NOMO-1 treated with dmso at 0.1 percent for 144 hours (cell line): ENCODE data around the gene SOWAHB.

Experiments
- DNase-seq: peaks from one replicate; lab custom pipeline; 2025; ENCODE audit not compliant: unreplicated experiment; lab: John Stamatoyannopoulos, UW

Gene SOWAHB

GRCh38 chr4:76854858-76855257 lies 43.1 kb downstream of the SOWAHB start:
- DNase-seq, result no peak

- DNase-seq, result no peak
Observed at GRCh38 chr4:76851375-76851774, 46.6 kb downstream of the SOWAHB start.

GRCh38 chr4:76850010-76850441 lies 47.9 kb downstream of the SOWAHB start:
- DNase-seq, result no peak
